Body of pancreas (tissue), 4 donors: ENCODE results near the gene MAGI1. TPM values are rescaled to one million over a fixed set of nuclear protein-coding genes. Genes with fewer than 3 reads are reported as not detected.
"Not testable (repeated sequence)": the region's sequence is repeated elsewhere in the genome, so short reads cannot be mapped to it uniquely, and the experiment has no call there.

Experiments used
- ATAC-seq: fragments of 150-250 bp; one replicate; pipeline ENCODE4 v1.9.1; 2016
- DNase-seq, 4 donors: peaks; one replicate each; pipeline ENCODE4 v3.0.0-alpha.2; 2019
- H3K27ac ChIP-seq, 4 donors: fragments of 200-600 bp; sonication (generic); 1 replicate in 3 of 4; 2 replicates in 1 of 4; pipeline versions ENCODE4 v1.5.1 to v1.6.1; 2016 to 2019; ENCODE audit warnings: mild to moderate bottlenecking in 1 of 4, mixed read lengths in 1 of 4, moderate library complexity in 1 of 4
- H3K27me3 ChIP-seq, 2 donors: fragments of 200-600 bp; sonication (generic); one replicate each; pipeline ENCODE4 v1.6.0; 2016; ENCODE audit warnings: mild to moderate bottlenecking in 1 of 2
- H3K36me3 ChIP-seq, 2 donors: fragments of 200-600 bp; sonication (generic); replicated peaks in 1 of 2; 2 replicates each; pipeline ENCODE4 v1.5.1; 2016; ENCODE audit warnings: low read depth in 2 of 2; ENCODE audit not compliant: insufficient read depth in 1 of 2
- H3K4me1 ChIP-seq: fragments of 200-600 bp; sonication (generic); one replicate; pipeline ENCODE4 v1.6.0; 2016
- H3K4me3 ChIP-seq, 2 donors: fragments of 200-600 bp; sonication (generic); 1 replicate in 1 of 2; 2 replicates in 1 of 2; pipeline ENCODE4 v1.5.1; 2016 to 2019
- H3K9me3 ChIP-seq, 3 donors: fragments of 200-600 bp; sonication (generic); 1 replicate in 2 of 3; 2 replicates in 1 of 3; pipeline ENCODE4 v1.5.1; 2016
- CTCF ChIP-seq, 7 experiments: fragments of 450-650 bp in 4 of 7; fragments of 200-600 bp in 3 of 7; sonication (generic) in 3 of 7; IDR thresholded peaks; one replicate each; pipeline ENCODE4 v1.5.1; 2016 to 2019; ENCODE audit warnings: antibody characterized with exemption in 7 of 7
- POLR2A ChIP-seq, 3 donors: fragments of 450-650 bp; IDR thresholded peaks; one replicate each; pipeline ENCODE4 v1.6.1; 2016; ENCODE audit warnings: antibody characterized with exemption in 3 of 3, mild to moderate bottlenecking in 2 of 3
- WGBS, 2 donors: methylation state at CpG; one replicate each; pipeline ENCODE4 v1.1.5; 2017; 5-methylcytosine and 5-hydroxymethylcytosine counted together
- intact Hi-C: fragments of 100-400 bp; cut with DNase I; formaldehyde crosslinking; loops from one replicate; pipeline ENCODE4 v1.15.1; 2023
- total RNA-seq, 2 donors: library from RNA; depleted of rRNA; stranded (reverse); fragments of >200 nt; gene quantifications; one replicate each; pipeline ENCODE4 v1.1.0, GENCODE V29; 2016

The MAGI1 gene
- total RNA-seq, 2 donors from 2014 or later: 44.2 to 63.6 TPM

GRCh38 chr3:66031102-66031698 lies 7.5 kb downstream of the MAGI1 start:
- Histone ChIP-seq H3K27ac (peak overlapping the region in 1 of 4 donors; percentile 7), H3K4me3 (no peak overlapping the region), H3K4me1 (peaks cover 34% of the 10 kb centered on the region), H3K9me3 (no peaks in the 10 kb centered on the region), H3K27me3 (no peaks in the 10 kb centered on the region), H3K36me3 (no peaks in the 10 kb centered on the region)
- intact Hi-C loops: no loop called here
- TF ChIP-seq CTCF (IDR thresholded peaks at IDR 0.05) (no peak), POLR2A (IDR thresholded peaks at IDR 0.05) (no peak)
- 32 to 37% methylated on average over 6 of the region's 6 CpGs for WGBS, 2 donors
- ATAC-seq: no peak
- DNase-seq: no peak

DNA sequence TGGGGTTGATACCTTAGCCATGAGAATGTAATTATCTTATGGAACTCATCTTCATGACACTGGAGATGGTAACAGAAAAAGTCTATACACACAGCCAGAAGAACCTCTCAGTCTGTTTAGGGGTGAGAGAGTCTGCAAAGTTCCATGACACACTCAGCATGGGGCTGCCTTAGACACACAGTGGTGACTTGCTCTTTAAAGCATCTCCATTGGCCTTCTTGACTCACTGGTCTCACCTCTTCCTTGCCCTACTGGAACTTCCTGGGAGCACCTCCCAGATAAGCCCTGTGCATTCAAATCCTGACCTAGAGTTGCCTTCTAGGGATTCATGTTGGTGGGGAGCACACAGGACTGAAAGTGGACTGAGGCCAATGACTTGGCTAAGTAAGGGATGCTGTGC lies 9.3 kb downstream of the MAGI1 start:
- Histone ChIP-seq H3K27me3 (no peaks in the 10 kb centered on the region), H3K27ac (no peak overlapping the region), H3K4me3 (no peak overlapping the region), H3K36me3 (no peaks in the 10 kb centered on the region), H3K4me1 (peaks cover 22% of the 10 kb centered on the region), H3K9me3 (no peaks in the 10 kb centered on the region)
- DNase-seq (no peak), ATAC-seq (no peak)
- intact Hi-C loops: no loop called here
- no peak for TF ChIP-seq CTCF (IDR thresholded peaks at IDR 0.05)

DNA sequence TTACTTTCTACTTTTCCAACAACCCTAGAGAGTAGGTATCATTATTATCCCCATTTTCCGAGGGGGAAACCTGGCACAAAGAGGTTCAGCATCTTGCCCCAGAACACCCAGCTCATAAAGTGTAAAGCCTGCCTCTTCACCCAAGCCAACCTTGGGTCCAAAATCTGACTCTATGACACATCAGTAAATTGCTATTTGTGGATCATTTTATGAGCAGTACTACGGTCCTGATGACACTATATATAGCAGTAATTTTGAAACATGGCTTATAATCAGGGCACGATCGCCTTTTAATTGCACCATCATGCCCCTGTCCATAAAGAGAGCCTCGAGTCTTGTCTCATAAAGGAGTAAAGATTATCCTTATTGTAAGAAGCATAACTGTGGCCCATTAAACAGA lies 9.7 kb downstream of the MAGI1 start:
- 77 to 79% methylated on average over 5 of the region's 5 CpGs for WGBS, 2 donors
- no peak for DNase-seq
- no peak for ATAC-seq
- TF ChIP-seq POLR2A (IDR thresholded peaks at IDR 0.05) (no peak), CTCF (IDR thresholded peaks at IDR 0.05) (no peak)
- intact Hi-C loops: no loop called here
- Histone ChIP-seq H3K4me3 (no peak overlapping the region), H3K9me3 (no peaks in the 10 kb centered on the region), H3K36me3 (no peaks in the 10 kb centered on the region), H3K4me1 (peaks cover 22% of the 10 kb centered on the region), H3K27ac (no peak overlapping the region), H3K27me3 (no peaks in the 10 kb centered on the region)

GRCh38 chr3:66028457-66028856 lies 10.3 kb downstream of the MAGI1 start:
- intact Hi-C loops: no loop called here
- H3K4me1 ChIP-seq: peaks cover 20% of the 10 kb centered on the region
- no peaks in the 10 kb centered on the region for H3K27me3 ChIP-seq
- ATAC-seq: no peak
- DNase-seq: no peak
- no peak overlapping the region for H3K27ac ChIP-seq
- H3K4me3 ChIP-seq: no peak overlapping the region
- no peaks in the 10 kb centered on the region for H3K36me3 ChIP-seq
- no peaks in the 10 kb centered on the region for H3K9me3 ChIP-seq
- WGBS, 2 donors: 69 to 73% methylated on average over 10 to 12 of the region's 12 CpGs
- TF ChIP-seq CTCF (IDR thresholded peaks at IDR 0.05) (no peak), POLR2A (IDR thresholded peaks at IDR 0.05) (no peak)

GRCh38 chr3:66027099-66027498 lies 11.6 kb downstream of the MAGI1 start:
- H3K36me3 ChIP-seq, H3K4me3 ChIP-seq, H3K27ac ChIP-seq, ATAC-seq, H3K27me3 ChIP-seq, DNase-seq, intact Hi-C loops, H3K9me3 ChIP-seq: not testable (repeated sequence)
- peaks cover 25% of the 10 kb centered on the region for H3K4me1 ChIP-seq
- 96 to 98% methylated on average over 8 of the region's 8 CpGs for WGBS, 2 donors
